H1 (cell line): ENCODE data around the gene GALNT9. TPM values are rescaled to one million over a fixed set of nuclear protein-coding genes. Genes with fewer than 3 reads are reported as not detected.

Experiments used
- CTCF ChIA-PET: fragments of 300-600 bp; sonication (Branson Sonifier 250); formaldehyde crosslinking; loops from one replicate; lab custom pipeline; 2021; ENCODE audit not compliant: partially characterized antibody; lab: Charles Lee
- POLR2A ChIA-PET: fragments of 300-600 bp; sonication (Branson Sonifier 250); formaldehyde crosslinking; loops from one replicate; lab custom pipeline; 2021; ENCODE audit warnings: inconsistent platforms; ENCODE audit not compliant: partially characterized antibody; lab: Charles Lee
- DNase-seq, 2 experiments: peaks; one replicate each; pipeline versions ENCODE4 v3.0.0 to v3.0.0-alpha.2; 2010 to 2022; ENCODE audit warnings: low spot score in 2 of 2, low read depth in 1 of 2, mixed read lengths in 1 of 2
- FAIRE-seq: peaks from 2 replicates; lab custom pipeline; 2011; peaks lifted over from hg19 to GRCh38; lab: Jason Lieb, UNC
- H2AFZ ChIP-seq: 2 replicates; pipeline ENCODE4 v1.8.1; 2012; ENCODE audit warnings: low read length, inconsistent platforms
- H2AK5ac ChIP-seq: 2 replicates; pipeline ENCODE4 v1.6.1; 2013; ENCODE audit warnings: low read depth, low read length
- H2BK120ac ChIP-seq: replicated peaks from 2 replicates; pipeline ENCODE3; 2013; ENCODE audit warnings: low read depth, low read length, inconsistent platforms
- H2BK12ac ChIP-seq: 2 replicates; pipeline ENCODE4 v1.6.1; 2013; ENCODE audit warnings: low read depth, low read length
- H2BK15ac ChIP-seq: 2 replicates; pipeline ENCODE4 v1.6.1; 2013; ENCODE audit warnings: low read length
- H2BK20ac ChIP-seq: 2 replicates; pipeline ENCODE4 v1.6.1; 2013; ENCODE audit warnings: low read length
- H2BK5ac ChIP-seq: 2 replicates; pipeline ENCODE4 v1.6.1; 2013; ENCODE audit warnings: low read depth, low read length
- H3K14ac ChIP-seq: 2 replicates; pipeline ENCODE4 v1.6.1; 2013; ENCODE audit warnings: inconsistent platforms; ENCODE audit not compliant: insufficient read length
- H3K18ac ChIP-seq: 2 replicates; pipeline ENCODE4 v1.6.1; 2013; ENCODE audit warnings: low read length; ENCODE audit errors: extremely low read depth
- H3K23ac ChIP-seq: 2 replicates; pipeline ENCODE4 v1.6.1; 2013; ENCODE audit warnings: inconsistent platforms; ENCODE audit not compliant: insufficient read length
- H3K23me2 ChIP-seq: 2 replicates; pipeline ENCODE4 v1.6.1; 2013; ENCODE audit warnings: low read depth, low read length
- H3K27ac ChIP-seq: 2 replicates; pipeline ENCODE4 v1.6.1; 2011; ENCODE audit warnings: low read depth, low read length, inconsistent platforms
- H3K27me3 ChIP-seq, 4 experiments: replicated peaks in 1 of 4; 1 replicate in 1 of 4; 2 replicates in 3 of 4; pipeline versions ENCODE4 v1.6.1 to v1.8.1; 2011 to 2013; ENCODE audit warnings: low read length in 3 of 4, mild to moderate bottlenecking in 3 of 4, inconsistent platforms in 2 of 4, mixed read lengths in 2 of 4, moderate library complexity in 1 of 4; ENCODE audit not compliant: control insufficient read depth in 3 of 4, insufficient read depth in 3 of 4; ENCODE audit errors: extremely low read depth in 1 of 4
- H3K36me3 ChIP-seq, 4 experiments: 2 replicates each; pipeline versions ENCODE4 v1.6.1 to v1.8.1; 2011 to 2013; ENCODE audit warnings: mild to moderate bottlenecking in 4 of 4, low read length in 3 of 4, moderate library complexity in 2 of 4, control low read depth in 1 of 4, inconsistent platforms in 1 of 4; ENCODE audit not compliant: insufficient read depth in 4 of 4, control insufficient read depth in 2 of 4
- H3K4ac ChIP-seq: replicated peaks from 2 replicates; pipeline ENCODE3; 2013; ENCODE audit warnings: low read length, low read depth, mixed read lengths, inconsistent platforms; ENCODE audit not compliant: insufficient read length
- H3K4me1 ChIP-seq, 4 experiments: replicated peaks in 1 of 4; 1 replicate in 1 of 4; 2 replicates in 3 of 4; pipeline versions ENCODE4 v1.6.1 to v1.8.1; 2011 to 2013; ENCODE audit warnings: low read length in 3 of 4, inconsistent platforms in 2 of 4, mixed read lengths in 1 of 4; ENCODE audit not compliant: insufficient read depth in 4 of 4, control insufficient read depth in 3 of 4
- H3K4me2 ChIP-seq, 2 experiments: 2 replicates each; pipeline versions ENCODE4 v1.6.1 to v1.8.1; 2011 to 2013; ENCODE audit warnings: low read depth in 2 of 2, low read length in 2 of 2, control low read depth in 1 of 2, inconsistent platforms in 1 of 2, mild to moderate bottlenecking in 1 of 2; ENCODE audit not compliant: insufficient read depth in 1 of 2
- H3K4me3 ChIP-seq, 4 experiments: fragments of 200-600, 300-600 bp in 1 of 4; sonication (generic), shearing (Covaris generic), sonication (Bioruptor Twin) in 1 of 4; 2 replicates each; pipeline versions ENCODE4 v1.5.1 to v1.8.1; 2011 to 2016; ENCODE audit warnings: low read length in 4 of 4, low read depth in 3 of 4, control low read depth in 2 of 4, inconsistent platforms in 2 of 4, mild to moderate bottlenecking in 2 of 4, mixed read lengths in 1 of 4, moderate library complexity in 1 of 4; ENCODE audit not compliant: insufficient read depth in 2 of 4; ENCODE audit errors: extremely low read depth in 1 of 4
- H3K56ac ChIP-seq: replicated peaks from 2 replicates; pipeline ENCODE3; 2013; ENCODE audit warnings: low read depth, mild to moderate bottlenecking, mixed read lengths, low read length, inconsistent platforms; ENCODE audit not compliant: insufficient read length
- H3K79me1 ChIP-seq: 2 replicates; pipeline ENCODE4 v1.6.1; 2013; ENCODE audit warnings: low read depth, low read length, control low read depth
- H3K79me2 ChIP-seq, 2 experiments: 2 replicates each; pipeline versions ENCODE4 v1.6.1 to v1.8.1; 2012 to 2013; ENCODE audit warnings: low read length in 2 of 2, mild to moderate bottlenecking in 2 of 2, inconsistent platforms in 1 of 2; ENCODE audit not compliant: insufficient read depth in 2 of 2, control insufficient read depth in 1 of 2
- H3K9ac ChIP-seq, 4 experiments: replicated peaks in 1 of 4; 1 replicate in 1 of 4; 2 replicates in 3 of 4; pipeline versions ENCODE4 v1.6.1 to v1.8.1; 2011 to 2013; ENCODE audit warnings: low read depth in 3 of 4, low read length in 3 of 4, control low read depth in 2 of 4, mild to moderate bottlenecking in 2 of 4, moderate library complexity in 2 of 4, inconsistent platforms in 1 of 4; ENCODE audit errors: extremely low read depth in 1 of 4
- H3K9me3 ChIP-seq, 2 experiments: 2 replicates each; pipeline versions ENCODE4 v1.6.1 to v1.8.1; 2012 to 2013; ENCODE audit warnings: mild to moderate bottlenecking in 2 of 2, moderate library complexity in 2 of 2, control low read depth in 1 of 2, inconsistent platforms in 1 of 2, low read depth in 1 of 2, low read length in 1 of 2, mixed read lengths in 1 of 2; ENCODE audit not compliant: insufficient read depth in 2 of 2
- H4K20me1 ChIP-seq, 2 experiments: replicated peaks in 1 of 2; 2 replicates each; pipeline versions ENCODE3 to v1.8.1; 2011 to 2013; ENCODE audit warnings: inconsistent platforms in 2 of 2, low read length in 2 of 2, mild to moderate bottlenecking in 1 of 2; ENCODE audit not compliant: insufficient read depth in 2 of 2, control insufficient read depth in 1 of 2
- H4K5ac ChIP-seq: 2 replicates; pipeline ENCODE4 v1.6.1; 2013; ENCODE audit warnings: low read length, low read depth, mixed read lengths, inconsistent platforms; ENCODE audit not compliant: insufficient read length
- H4K8ac ChIP-seq: 2 replicates; pipeline ENCODE4 v1.8.0; 2013; ENCODE audit warnings: mild to moderate bottlenecking, moderate library complexity, low read length, inconsistent platforms; ENCODE audit not compliant: insufficient read depth; ENCODE audit errors: extremely low read depth
- H4K91ac ChIP-seq: replicated peaks from 2 replicates; pipeline ENCODE3; 2013; ENCODE audit warnings: low read length, mixed read lengths, inconsistent platforms; ENCODE audit not compliant: insufficient read length
- BRCA1 ChIP-seq: IDR thresholded peaks from 2 replicates; pipeline ENCODE4 v1.6.1; 2012; ENCODE audit warnings: low read depth, low read length, improper control_type of control experiment
- EP300 ChIP-seq, 2 experiments: IDR thresholded peaks; 1 replicate in 1 of 2; 2 replicates in 1 of 2; pipeline ENCODE4 v1.6.1; 2011 to 2012; ENCODE audit warnings: low read depth in 2 of 2, low read length in 2 of 2, mild to moderate bottlenecking in 2 of 2, borderline replicate concordance in 1 of 2, inconsistent platforms in 1 of 2, moderate library complexity in 1 of 2
- KDM4A ChIP-seq: IDR thresholded peaks from one replicate; pipeline ENCODE4 v1.7.1; 2012; ENCODE audit warnings: low read depth, mild to moderate bottlenecking, moderate library complexity, low read length, inconsistent platforms; ENCODE audit not compliant: severe bottlenecking
- RBBP5 ChIP-seq: IDR thresholded peaks from 2 replicates; pipeline ENCODE4 v1.7.1; 2012; ENCODE audit warnings: low read depth, mild to moderate bottlenecking, inconsistent platforms, low read length, moderate library complexity, borderline replicate concordance
- RXRA ChIP-seq: IDR thresholded peaks from 2 replicates; pipeline ENCODE4 v1.6.1; 2011; ENCODE audit warnings: low read depth, mild to moderate bottlenecking, low read length, moderate library complexity; ENCODE audit not compliant: insufficient read depth
- TAF1 ChIP-seq: IDR thresholded peaks from 2 replicates; pipeline ENCODE4 v1.6.1; 2011; ENCODE audit warnings: mild to moderate bottlenecking, low read depth, low read length
- TAF7 ChIP-seq: optimal IDR thresholded peaks from 2 replicates; pipeline ENCODE3; 2011; ENCODE audit warnings: low read depth, mild to moderate bottlenecking, inconsistent platforms, low read length, moderate library complexity, borderline replicate concordance
- TBP ChIP-seq: IDR thresholded peaks from 2 replicates; pipeline ENCODE4 v1.6.1; 2011; ENCODE audit warnings: low read depth, low read length, improper control_type of control experiment
- USF2 ChIP-seq: IDR thresholded peaks from 2 replicates; pipeline ENCODE4 v1.6.1; 2011; ENCODE audit warnings: low read length, improper control_type of control experiment
- ZNF274 ChIP-seq: IDR thresholded peaks from 2 replicates; pipeline ENCODE4 v1.7.0; 2012; ENCODE audit warnings: low read length, borderline replicate concordance; ENCODE audit errors: extremely low read depth
- WGBS, 2 experiments: shearing (Covaris generic) in 1 of 2; methylation state at CpG; one replicate each; pipeline versions ENCODE4 v1.1.6 to v1.1.7; 2013 to 2015; ENCODE audit warnings: low lambda C conversion rate in 2 of 2, mixed read lengths in 2 of 2, inconsistent platforms in 1 of 2, low coverage in 1 of 2, missing lambda C conversion rate in 1 of 2; ENCODE audit not compliant: insufficient replicate concordance in 2 of 2, insufficient coverage in 1 of 2, insufficient read length in 1 of 2; ENCODE audit errors: extremely low coverage in 1 of 2, missing lambda C conversion rate in 1 of 2; 5-methylcytosine and 5-hydroxymethylcytosine counted together
- polyA plus RNA-seq, 7 experiments: library from polyadenylated mRNA; depleted of rRNA in 3 of 7; stranded (reverse) in 5 of 7; unstranded in 2 of 7; fragments of >200 nt in 5 of 7; fragments of 200-250 nt in 2 of 7; gene quantifications; 1 replicate in 5 of 7; 2 replicates in 1 of 7; 4 replicates in 1 of 7; pipeline versions ENCODE4 v1.2.1 to v1.2.3, GENCODE V29; 2011 to 2013; ENCODE audit warnings: missing spikeins in 2 of 7, mixed read lengths in 2 of 7
- total RNA-seq: library from RNA; stranded (reverse); fragmentation: NEBNext Ultra II Directional; extraction: Animal tissue kit (Norgen Biotek cat#: 25700); gene quantifications from 2 replicates; pipeline ENCODE4 v1.2.1, GENCODE V29; 2021

GALNT9 gene
- total and polyA plus RNA-seq, 2 of the 8 experiments (the other 6 are each of a cell fraction or from before 2014, with no cell fraction given): 2.0 to 3.6 TPM

GRCh38 chr12:132154941-132155770 lies 174.2 kb downstream of the GALNT9 start:
- H3K56ac ChIP-seq: peak overlapping the region; percentile 100
- H4K20me1 ChIP-seq: peaks cover 0 to 31% of the 10 kb centered on the region in 2 experiments
- H3K23me2 ChIP-seq: peaks cover 31% of the 10 kb centered on the region
- H2AK5ac ChIP-seq: no peak overlapping the region; the same call in 1 of the 2 replicates
- H3K14ac ChIP-seq: no peak overlapping the region
- H3K4me2 ChIP-seq: no peak overlapping the region
- no peak overlapping the region for H4K91ac ChIP-seq
- H4K8ac ChIP-seq: 0 out of 2 replicates have a peak overlapping the region, but pooled peaks have one; percentile 51
- WGBS, 2 experiments: 95% methylated on average over 46 of the region's 51 CpGs; no CpG with 5 or more reads in 1 of the 2 experiments
- H3K27ac ChIP-seq: no peak overlapping the region
- no peak overlapping the region for H2AFZ ChIP-seq
- no peak overlapping the region for H2BK15ac ChIP-seq
- no peak overlapping the region for H3K4me3 ChIP-seq
- no peak for DNase-seq
- peaks cover 0 to 3% (median 1%) of the 10 kb centered on the region in 4 experiments; a peak in 4 of 7 replicates for H3K4me1 ChIP-seq
- no peak for FAIRE-seq
- H3K4ac ChIP-seq: no peak overlapping the region
- H3K9ac ChIP-seq: no peak overlapping the region; a peak in 1 of 7 replicates
- H2BK5ac ChIP-seq: no peak overlapping the region
- H3K18ac ChIP-seq: no peak overlapping the region
- H2BK20ac ChIP-seq: no peak overlapping the region
- no peak overlapping the region for H3K23ac ChIP-seq
- H2BK12ac ChIP-seq: no peak overlapping the region
- CTCF ChIA-PET: interaction anchor here (0.8 to 1.1 kb wide), 2 partner anchors 60 to 259 kb away, joined by 3 to 4 read pairs; no protein-coding TSS in a partner anchor
- H3K79me2 ChIP-seq: peaks cover 0 to 3% of the 10 kb centered on the region in 2 experiments; a peak in 1 of 4 replicates
- H3K36me3 ChIP-seq: peaks cover 8 to 33% (median 23%) of the 10 kb centered on the region in 4 experiments; a peak in 5 of 8 replicates
- H4K5ac ChIP-seq: no peak overlapping the region
- peaks cover 10% of the 10 kb centered on the region; the same call in 1 of the 2 replicates for H3K79me1 ChIP-seq
- peaks cover 0 to 20% of the 10 kb centered on the region in 2 experiments; a peak in 3 of 4 replicates for H3K9me3 ChIP-seq
- POLR2A ChIA-PET: interaction anchor here (0.6 kb wide), 1 partner anchor 12 kb away, joined by 3 read pairs; no protein-coding TSS in a partner anchor
- no peak overlapping the region for H2BK120ac ChIP-seq
- no peaks in the 10 kb centered on the region; a peak in 2 of 7 replicates for H3K27me3 ChIP-seq
- no peak for TF ChIP-seq USF2
- no peak for TF ChIP-seq ZNF274
- TF ChIP-seq RBBP5: no peak
- no peak for TF ChIP-seq TBP
- TF ChIP-seq BRCA1: no peak
- TF ChIP-seq EP300 (IDR thresholded peaks at IDR 0.05; ENCODE audit: borderline replicate concordance in 1 of 2, low read depth in 2 of 2, low read length in 2 of 2): no peak
- no peak for TF ChIP-seq TAF1
- TF ChIP-seq TAF7: no peak
- TF ChIP-seq RXRA: no peak
- no peak for TF ChIP-seq KDM4A
